Measurements from ENCODE around the gene ZDHHC5. TPM values are rescaled to one million over a fixed set of nuclear protein-coding genes. Genes with fewer than 3 reads are reported as not detected.

The ZDHHC5 gene
- total RNA-seq, 1 experiment from 2014 or later, result 51.6 TPM

GRCh38 chr11:57630171-57630570 lies 37.7 kb upstream of the ZDHHC5 start:
- no peaks in the 10 kb centered on the region for H3K36me3 Mint-ChIP-seq
- TF ChIP-seq MYBL2 (CRISPR knock-in tag; IDR thresholded peaks at IDR 0.05), result no peak
- TF ChIP-seq ZNF138 (CRISPR knock-in tag; conservative IDR thresholded peaks at IDR 0.05), result no peak
- TF ChIP-seq, protein P1, sequence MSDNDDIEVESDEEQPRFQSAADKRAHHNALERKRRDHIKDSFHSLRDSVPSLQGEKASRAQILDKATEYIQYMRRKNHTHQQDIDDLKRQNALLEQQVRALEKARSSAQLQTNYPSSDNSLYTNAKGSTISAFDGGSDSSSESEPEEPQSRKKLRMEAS (CRISPR knock-in tag; IDR thresholded peaks at IDR 0.05), result no peak
- TF ChIP-seq, protein P2, sequence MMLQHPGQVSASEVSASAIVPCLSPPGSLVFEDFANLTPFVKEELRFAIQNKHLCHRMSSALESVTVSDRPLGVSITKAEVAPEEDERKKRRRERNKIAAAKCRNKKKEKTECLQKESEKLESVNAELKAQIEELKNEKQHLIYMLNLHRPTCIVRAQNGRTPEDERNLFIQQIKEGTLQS (CRISPR knock-in tag; conservative IDR thresholded peaks at IDR 0.05), result no peak
- TF ChIP-seq NR2C2 (CRISPR knock-in tag; IDR thresholded peaks at IDR 0.05), result no peak
- TF ChIP-seq AFF4 (CRISPR knock-in tag; IDR thresholded peaks at IDR 0.05; ENCODE audit: borderline replicate concordance), result no peak
- TF ChIP-seq ZNF281 (CRISPR knock-in tag; IDR thresholded peaks at IDR 0.05), result no peak
- no peak for TF ChIP-seq KAT7 (CRISPR knock-in tag; IDR thresholded peaks at IDR 0.05; ENCODE audit: borderline replicate concordance)
- TF ChIP-seq ELF4 (CRISPR knock-in tag; IDR thresholded peaks at IDR 0.05; ENCODE audit: low read depth), result no peak
- TF ChIP-seq, protein P3, sequence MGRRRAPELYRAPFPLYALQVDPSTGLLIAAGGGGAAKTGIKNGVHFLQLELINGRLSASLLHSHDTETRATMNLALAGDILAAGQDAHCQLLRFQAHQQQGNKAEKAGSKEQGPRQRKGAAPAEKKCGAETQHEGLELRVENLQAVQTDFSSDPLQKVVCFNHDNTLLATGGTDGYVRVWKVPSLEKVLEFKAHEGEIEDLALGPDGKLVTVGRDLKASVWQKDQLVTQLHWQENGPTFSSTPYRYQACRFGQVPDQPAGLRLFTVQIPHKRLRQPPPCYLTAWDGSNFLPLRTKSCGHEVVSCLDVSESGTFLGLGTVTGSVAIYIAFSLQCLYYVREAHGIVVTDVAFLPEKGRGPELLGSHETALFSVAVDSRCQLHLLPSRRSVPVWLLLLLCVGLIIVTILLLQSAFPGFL (CRISPR knock-in tag; IDR thresholded peaks at IDR 0.05; ENCODE audit: borderline replicate concordance), result no peak
- TF ChIP-seq, protein P4, sequence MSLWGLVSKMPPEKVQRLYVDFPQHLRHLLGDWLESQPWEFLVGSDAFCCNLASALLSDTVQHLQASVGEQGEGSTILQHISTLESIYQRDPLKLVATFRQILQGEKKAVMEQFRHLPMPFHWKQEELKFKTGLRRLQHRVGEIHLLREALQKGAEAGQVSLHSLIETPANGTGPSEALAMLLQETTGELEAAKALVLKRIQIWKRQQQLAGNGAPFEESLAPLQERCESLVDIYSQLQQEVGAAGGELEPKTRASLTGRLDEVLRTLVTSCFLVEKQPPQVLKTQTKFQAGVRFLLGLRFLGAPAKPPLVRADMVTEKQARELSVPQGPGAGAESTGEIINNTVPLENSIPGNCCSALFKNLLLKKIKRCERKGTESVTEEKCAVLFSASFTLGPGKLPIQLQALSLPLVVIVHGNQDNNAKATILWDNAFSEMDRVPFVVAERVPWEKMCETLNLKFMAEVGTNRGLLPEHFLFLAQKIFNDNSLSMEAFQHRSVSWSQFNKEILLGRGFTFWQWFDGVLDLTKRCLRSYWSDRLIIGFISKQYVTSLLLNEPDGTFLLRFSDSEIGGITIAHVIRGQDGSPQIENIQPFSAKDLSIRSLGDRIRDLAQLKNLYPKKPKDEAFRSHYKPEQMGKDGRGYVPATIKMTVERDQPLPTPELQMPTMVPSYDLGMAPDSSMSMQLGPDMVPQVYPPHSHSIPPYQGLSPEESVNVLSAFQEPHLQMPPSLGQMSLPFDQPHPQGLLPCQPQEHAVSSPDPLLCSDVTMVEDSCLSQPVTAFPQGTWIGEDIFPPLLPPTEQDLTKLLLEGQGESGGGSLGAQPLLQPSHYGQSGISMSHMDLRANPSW (CRISPR knock-in tag; conservative IDR thresholded peaks at IDR 0.05; ENCODE audit: low read depth), result no peak
- TF ChIP-seq ARID4B (CRISPR knock-in tag; IDR thresholded peaks at IDR 0.05; ENCODE audit: borderline replicate concordance), result no peak
- TF ChIP-seq, protein P5, sequence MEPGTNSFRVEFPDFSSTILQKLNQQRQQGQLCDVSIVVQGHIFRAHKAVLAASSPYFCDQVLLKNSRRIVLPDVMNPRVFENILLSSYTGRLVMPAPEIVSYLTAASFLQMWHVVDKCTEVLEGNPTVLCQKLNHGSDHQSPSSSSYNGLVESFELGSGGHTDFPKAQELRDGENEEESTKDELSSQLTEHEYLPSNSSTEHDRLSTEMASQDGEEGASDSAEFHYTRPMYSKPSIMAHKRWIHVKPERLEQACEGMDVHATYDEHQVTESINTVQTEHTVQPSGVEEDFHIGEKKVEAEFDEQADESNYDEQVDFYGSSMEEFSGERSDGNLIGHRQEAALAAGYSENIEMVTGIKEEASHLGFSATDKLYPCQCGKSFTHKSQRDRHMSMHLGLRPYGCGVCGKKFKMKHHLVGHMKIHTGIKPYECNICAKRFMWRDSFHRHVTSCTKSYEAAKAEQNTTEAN (CRISPR knock-in tag; IDR thresholded peaks at IDR 0.05), result no peak
- no peak for TF ChIP-seq FOXP1 (CRISPR knock-in tag; IDR thresholded peaks at IDR 0.05; ENCODE audit: borderline replicate concordance)
- TF ChIP-seq, protein P6, sequence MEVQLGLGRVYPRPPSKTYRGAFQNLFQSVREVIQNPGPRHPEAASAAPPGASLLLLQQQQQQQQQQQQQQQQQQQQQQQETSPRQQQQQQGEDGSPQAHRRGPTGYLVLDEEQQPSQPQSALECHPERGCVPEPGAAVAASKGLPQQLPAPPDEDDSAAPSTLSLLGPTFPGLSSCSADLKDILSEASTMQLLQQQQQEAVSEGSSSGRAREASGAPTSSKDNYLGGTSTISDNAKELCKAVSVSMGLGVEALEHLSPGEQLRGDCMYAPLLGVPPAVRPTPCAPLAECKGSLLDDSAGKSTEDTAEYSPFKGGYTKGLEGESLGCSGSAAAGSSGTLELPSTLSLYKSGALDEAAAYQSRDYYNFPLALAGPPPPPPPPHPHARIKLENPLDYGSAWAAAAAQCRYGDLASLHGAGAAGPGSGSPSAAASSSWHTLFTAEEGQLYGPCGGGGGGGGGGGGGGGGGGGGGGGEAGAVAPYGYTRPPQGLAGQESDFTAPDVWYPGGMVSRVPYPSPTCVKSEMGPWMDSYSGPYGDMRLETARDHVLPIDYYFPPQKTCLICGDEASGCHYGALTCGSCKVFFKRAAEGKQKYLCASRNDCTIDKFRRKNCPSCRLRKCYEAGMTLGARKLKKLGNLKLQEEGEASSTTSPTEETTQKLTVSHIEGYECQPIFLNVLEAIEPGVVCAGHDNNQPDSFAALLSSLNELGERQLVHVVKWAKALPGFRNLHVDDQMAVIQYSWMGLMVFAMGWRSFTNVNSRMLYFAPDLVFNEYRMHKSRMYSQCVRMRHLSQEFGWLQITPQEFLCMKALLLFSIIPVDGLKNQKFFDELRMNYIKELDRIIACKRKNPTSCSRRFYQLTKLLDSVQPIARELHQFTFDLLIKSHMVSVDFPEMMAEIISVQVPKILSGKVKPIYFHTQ (CRISPR knock-in tag; IDR thresholded peaks at IDR 0.05), result no peak
- no peak for TF ChIP-seq GTF2I (CRISPR knock-in tag; conservative IDR thresholded peaks at IDR 0.05)
- peaks cover 29% of the 10 kb centered on the region for H3K27me3 Mint-ChIP-seq (ENCODE audit: low read depth)
- ChIA-PET CTCF (interaction anchor here (1.6 to 3.1 kb wide), 2 partner anchors 11 to 14 kb away, joined by 5 to 13 read pairs; no protein-coding TSS in a partner anchor), POLR2A (no interaction called here)
- no peak overlapping the region for H3K4me3 Mint-ChIP-seq
- DNase-seq (ENCODE audit: low spot score) (no peak), ATAC-seq (no peak)
- peaks cover 4% of the 10 kb centered on the region; the same call in 1 of the 2 replicates for H3K4me1 Mint-ChIP-seq
- H3K27ac Mint-ChIP-seq, result no peak overlapping the region
- H3K9me3 Mint-ChIP-seq, result no peaks in the 10 kb centered on the region

All from WTC11 (cell line).